ENCODE measurements around the gene CDKN3.

GRCh38 chr14:54440476-54440872, 43.7 kb downstream of the CDKN3 start:
- TF ChIP-seq CTCF (IDR thresholded peaks at IDR 0.05) (no peak), POLR2A (IDR thresholded peaks at IDR 0.05) (no peak), EP300 (IDR thresholded peaks at IDR 0.05) (no peak)
